ENCODE measurements around the gene DNAJC11.

Gene DNAJC11

DNA sequence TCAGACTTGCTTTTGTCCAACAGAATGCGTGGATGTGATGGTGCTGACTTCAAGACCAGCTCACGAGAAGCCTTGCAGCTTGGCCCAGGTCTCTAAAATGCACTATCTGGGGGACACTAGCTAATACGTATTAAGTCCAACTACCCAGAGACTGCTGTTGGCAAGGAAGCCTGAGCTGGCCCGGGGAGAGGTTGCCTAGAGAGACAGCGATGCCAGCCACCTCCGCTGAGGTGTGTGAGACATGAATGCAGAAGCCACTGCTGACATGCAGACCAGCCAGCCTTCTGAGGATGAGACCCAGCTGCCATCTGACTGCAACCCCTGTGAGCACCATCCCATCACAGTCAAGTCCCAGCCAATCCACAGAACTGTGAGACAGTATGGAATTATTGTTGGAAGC is 44.5 kb downstream of the DNAJC11 start:
- no peaks in the 10 kb centered on the region for H3K9me2 ChIP-seq (replicated peaks; ENCODE audit: insufficient read depth, low read length)
- H3K9me3 ChIP-seq (replicated peaks; ENCODE audit: insufficient read depth, low read length), result no peaks in the 10 kb centered on the region; the same call in 1 of the 2 replicates
- no peak overlapping the region for H3K27ac ChIP-seq (ENCODE audit: low read length)
- H2AFZ ChIP-seq (ENCODE audit: low read length), result no peak overlapping the region
- H3K4me2 ChIP-seq (ENCODE audit: low read depth, low read length), result no peak overlapping the region
- H3K4me3 ChIP-seq (ENCODE audit: low read length), result no peak overlapping the region
- H3K36me3 ChIP-seq (replicated peaks; ENCODE audit: insufficient read depth, low read length), result peaks cover 8% of the 10 kb centered on the region; the same call in 1 of the 2 replicates
- no peaks in the 10 kb centered on the region for H3K4me1 ChIP-seq (ENCODE audit: low read length)
- H3K79me2 ChIP-seq (ENCODE audit: low read length), result peaks cover 24% of the 10 kb centered on the region
- no peaks in the 10 kb centered on the region for H3F3A ChIP-seq (ENCODE audit: insufficient read depth, low read length)
- no peak for DNase-seq
- no peaks in the 10 kb centered on the region for H4K20me1 ChIP-seq (ENCODE audit: insufficient read depth, low read length)
- H3K27me3 ChIP-seq (replicated peaks; ENCODE audit: insufficient read depth, low read length), result no peaks in the 10 kb centered on the region
- H3K9ac ChIP-seq (ENCODE audit: low read length), result no peak overlapping the region
- TF ChIP-seq EZH2 (optimal IDR thresholded peaks at IDR 0.05; ENCODE audit: low read depth, low read length) (no peak), EZH2phosphoT487 (IDR thresholded peaks at IDR 0.05; ENCODE audit: low read length) (no peak)
- TF ChIP-seq, protein P1, sequence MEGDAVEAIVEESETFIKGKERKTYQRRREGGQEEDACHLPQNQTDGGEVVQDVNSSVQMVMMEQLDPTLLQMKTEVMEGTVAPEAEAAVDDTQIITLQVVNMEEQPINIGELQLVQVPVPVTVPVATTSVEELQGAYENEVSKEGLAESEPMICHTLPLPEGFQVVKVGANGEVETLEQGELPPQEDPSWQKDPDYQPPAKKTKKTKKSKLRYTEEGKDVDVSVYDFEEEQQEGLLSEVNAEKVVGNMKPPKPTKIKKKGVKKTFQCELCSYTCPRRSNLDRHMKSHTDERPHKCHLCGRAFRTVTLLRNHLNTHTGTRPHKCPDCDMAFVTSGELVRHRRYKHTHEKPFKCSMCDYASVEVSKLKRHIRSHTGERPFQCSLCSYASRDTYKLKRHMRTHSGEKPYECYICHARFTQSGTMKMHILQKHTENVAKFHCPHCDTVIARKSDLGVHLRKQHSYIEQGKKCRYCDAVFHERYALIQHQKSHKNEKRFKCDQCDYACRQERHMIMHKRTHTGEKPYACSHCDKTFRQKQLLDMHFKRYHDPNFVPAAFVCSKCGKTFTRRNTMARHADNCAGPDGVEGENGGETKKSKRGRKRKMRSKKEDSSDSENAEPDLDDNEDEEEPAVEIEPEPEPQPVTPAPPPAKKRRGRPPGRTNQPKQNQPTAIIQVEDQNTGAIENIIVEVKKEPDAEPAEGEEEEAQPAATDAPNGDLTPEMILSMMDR (IDR thresholded peaks at IDR 0.05; ENCODE audit: low read length), result no peak

DNA sequence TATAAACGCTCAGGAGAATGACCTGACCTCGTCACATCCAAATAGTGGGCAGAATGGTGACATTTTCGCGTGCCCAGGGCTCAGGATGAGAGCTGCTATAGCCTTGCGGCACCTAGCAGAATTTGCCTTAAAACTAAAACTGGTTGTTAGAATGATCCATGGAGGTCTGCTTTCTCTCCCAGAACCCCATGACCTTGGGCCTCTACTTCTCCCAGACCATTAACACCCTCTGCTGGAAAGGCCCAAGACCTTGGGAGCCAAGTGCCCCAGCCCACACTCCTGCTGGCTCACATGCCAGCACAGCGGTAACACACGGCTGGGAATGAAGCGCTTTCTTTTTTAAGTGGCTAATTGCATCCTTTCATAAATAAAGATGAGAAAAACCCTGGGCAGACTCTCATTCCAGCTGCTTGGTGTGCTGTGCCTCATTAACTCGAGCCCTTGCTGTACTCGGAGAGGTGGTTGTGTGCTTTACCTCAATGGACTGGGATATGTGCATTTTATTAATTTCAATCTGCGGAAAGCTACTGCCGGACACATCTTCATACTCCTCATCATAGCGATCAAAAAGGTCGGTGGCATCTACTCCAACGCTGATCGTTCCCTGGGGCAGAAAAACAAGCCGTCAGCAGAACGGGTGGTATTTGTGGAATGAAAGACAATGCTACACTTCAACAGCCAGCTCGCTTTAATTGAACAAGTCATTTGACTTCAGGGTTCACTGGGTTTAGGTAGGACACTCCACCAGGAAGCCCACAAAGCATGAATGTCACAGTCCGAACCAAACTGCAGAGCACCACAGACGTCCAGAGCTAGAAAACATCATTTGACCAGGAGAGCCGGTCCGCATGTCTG is 48.0 kb downstream of the DNAJC11 start:
- Histone ChIP-seq H3K27ac (ENCODE audit: low read length) (no peak overlapping the region), H4K20me1 (ENCODE audit: insufficient read depth, low read length) (no peaks in the 10 kb centered on the region), H3K9me2 (replicated peaks; ENCODE audit: insufficient read depth, low read length) (no peaks in the 10 kb centered on the region), H3K79me2 (ENCODE audit: low read length) (peaks cover 11% of the 10 kb centered on the region; the same call in 1 of the 2 replicates), H3K4me2 (ENCODE audit: low read depth, low read length) (no peak overlapping the region), H3K9me3 (replicated peaks; ENCODE audit: insufficient read depth, low read length) (no peaks in the 10 kb centered on the region; the same call in 1 of the 2 replicates), H3K27me3 (replicated peaks; ENCODE audit: insufficient read depth, low read length) (no peaks in the 10 kb centered on the region), H3K36me3 (replicated peaks; ENCODE audit: insufficient read depth, low read length) (0 out of 2 replicates have a peak, but pooled peaks cover 8% of the 10 kb centered on the region), H2AFZ (ENCODE audit: low read length) (no peak overlapping the region), H3K4me3 (ENCODE audit: low read length) (no peak overlapping the region), H3F3A (ENCODE audit: insufficient read depth, low read length) (no peaks in the 10 kb centered on the region), H3K9ac (ENCODE audit: low read length) (no peak overlapping the region), H3K4me1 (ENCODE audit: low read length) (no peaks in the 10 kb centered on the region)
- TF ChIP-seq, protein P1 (IDR thresholded peaks at IDR 0.05; ENCODE audit: low read length), result no peak
- TF ChIP-seq EZH2phosphoT487 (IDR thresholded peaks at IDR 0.05; ENCODE audit: low read length) (no peak), EZH2 (optimal IDR thresholded peaks at IDR 0.05; ENCODE audit: low read depth, low read length) (no peak)
- DNase-seq, result peak; percentile 1

DNA sequence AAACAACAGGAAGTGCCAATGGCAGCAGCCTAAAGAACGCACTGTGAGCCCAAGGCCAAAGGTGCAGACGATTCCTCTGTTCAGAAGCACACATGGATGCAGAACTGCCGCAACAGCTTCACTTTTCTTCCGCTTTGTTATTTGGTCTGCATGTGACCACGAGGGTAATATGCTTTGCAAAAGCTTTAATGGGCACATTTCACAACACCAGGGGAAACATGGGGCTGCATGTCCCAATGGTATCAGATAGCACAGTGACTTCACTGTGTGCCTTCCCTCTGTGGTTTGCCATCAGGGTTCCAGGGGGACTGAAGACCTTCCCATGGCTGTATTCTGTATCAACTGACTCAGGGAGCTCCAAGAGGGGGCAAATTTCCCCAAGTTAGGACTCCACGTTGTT is 48.6 kb downstream of the DNAJC11 start:
- Histone ChIP-seq H3K9ac (ENCODE audit: low read length) (no peak overlapping the region), H3K9me2 (replicated peaks; ENCODE audit: insufficient read depth, low read length) (no peaks in the 10 kb centered on the region), H3K4me2 (ENCODE audit: low read depth, low read length) (no peak overlapping the region), H3K4me3 (ENCODE audit: low read length) (no peak overlapping the region), H4K20me1 (ENCODE audit: insufficient read depth, low read length) (no peaks in the 10 kb centered on the region), H3K4me1 (ENCODE audit: low read length) (no peaks in the 10 kb centered on the region), H3F3A (ENCODE audit: insufficient read depth, low read length) (no peaks in the 10 kb centered on the region), H3K36me3 (replicated peaks; ENCODE audit: insufficient read depth, low read length) (0 out of 2 replicates have a peak, but pooled peaks cover 8% of the 10 kb centered on the region), H3K27ac (ENCODE audit: low read length) (no peak overlapping the region), H3K79me2 (ENCODE audit: low read length) (peaks cover 9% of the 10 kb centered on the region; the same call in 1 of the 2 replicates), H3K9me3 (replicated peaks; ENCODE audit: insufficient read depth, low read length) (no peaks in the 10 kb centered on the region; the same call in 1 of the 2 replicates), H3K27me3 (replicated peaks; ENCODE audit: insufficient read depth, low read length) (no peaks in the 10 kb centered on the region), H2AFZ (ENCODE audit: low read length) (no peak overlapping the region)
- DNase-seq, result no peak
- TF ChIP-seq, protein P1 (IDR thresholded peaks at IDR 0.05; ENCODE audit: low read length), result no peak
- no peak for TF ChIP-seq EZH2 (optimal IDR thresholded peaks at IDR 0.05; ENCODE audit: low read depth, low read length)

Data from MM.1S (cell line).